OCI-LY1 (cell line): ENCODE measurements around the gene ARHGEF28.

Experiments
- CTCF ChIP-seq: fragments of 200-600 bp; sonication (generic), shearing (Covaris generic); IDR thresholded peaks from 2 replicates; pipeline ENCODE4 v1.5.1; 2017; ENCODE audit warnings: mild to moderate bottlenecking, antibody characterized with exemption, low read length, moderate library complexity, mixed read lengths
- EZH2 ChIP-seq: fragments of 200-600 bp; sonication (generic), shearing (Covaris generic); IDR thresholded peaks from 2 replicates; pipeline ENCODE4 v1.8.0; 2017; ENCODE audit warnings: borderline replicate concordance, mixed run types, mild to moderate bottlenecking, antibody characterized with exemption, low read length, moderate library complexity, mixed read lengths

DNA sequence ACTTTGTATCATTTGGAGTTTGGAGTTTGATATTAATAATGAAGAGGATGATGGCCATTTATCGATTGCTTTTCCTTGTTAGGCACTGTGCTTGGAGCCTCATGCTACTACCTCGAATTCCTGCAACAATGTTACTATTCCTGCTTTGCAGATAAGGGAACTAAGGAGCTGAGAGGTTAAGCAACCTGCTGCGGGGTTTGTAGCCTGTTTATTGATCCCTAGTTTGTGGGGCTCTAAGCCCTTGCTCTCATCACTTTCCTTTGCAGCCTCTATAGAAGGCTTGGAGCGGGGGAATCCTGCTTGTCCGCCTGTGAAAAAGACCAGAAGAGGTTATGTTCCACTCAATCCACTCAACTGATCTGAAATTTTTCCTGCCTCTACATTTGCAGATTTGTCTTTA lies 15.8 kb downstream of the ARHGEF28 start:
- no peak for TF ChIP-seq EZH2
- no peak for TF ChIP-seq CTCF
